CD4-positive, alpha-beta T cell treated with Interleukin-4 for 1 hour (primary cell): ENCODE data around the gene SLC25A10.
"Not testable (repeated sequence)": the region's sequence is repeated elsewhere in the genome, so short reads cannot be mapped to it uniquely, and the experiment has no call there.

Experiments used
- DNase-seq, 2 donors: peaks; one replicate each; pipeline ENCODE4 v3.0.0-alpha.2; 2020 to 2022

Gene SLC25A10

DNA sequence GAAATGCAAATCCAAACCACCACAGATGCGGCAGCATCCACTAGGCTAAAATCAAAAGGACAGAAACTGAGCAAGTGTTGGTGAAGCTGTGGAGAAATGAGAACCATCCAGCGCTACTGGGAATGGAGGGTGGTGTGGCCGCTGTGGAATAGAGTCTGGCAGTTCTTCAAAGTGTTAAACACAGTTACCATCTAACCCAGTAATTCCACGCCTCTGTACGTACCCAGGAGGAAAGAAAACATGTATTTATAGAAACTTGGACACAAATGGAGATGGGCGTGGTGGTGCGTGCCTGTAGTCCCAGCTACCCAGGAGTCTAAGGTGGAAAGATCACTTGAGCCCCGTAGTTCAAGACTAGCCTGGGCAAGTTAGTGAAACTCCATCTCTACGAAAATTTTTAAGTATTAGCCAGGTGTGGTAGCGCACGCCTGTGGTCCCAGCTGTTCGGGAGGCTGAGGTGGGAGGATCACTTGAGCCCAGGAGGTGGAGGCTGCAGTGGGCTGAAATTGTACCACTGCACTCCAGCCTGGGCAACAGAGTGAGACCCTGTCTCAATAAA is 11.6 kb downstream of the SLC25A10 start:
- no peak for DNase-seq

GRCh38 chr17:81725439-81725838 is 13.4 kb downstream of the SLC25A10 start:
- no peak for DNase-seq

DNA sequence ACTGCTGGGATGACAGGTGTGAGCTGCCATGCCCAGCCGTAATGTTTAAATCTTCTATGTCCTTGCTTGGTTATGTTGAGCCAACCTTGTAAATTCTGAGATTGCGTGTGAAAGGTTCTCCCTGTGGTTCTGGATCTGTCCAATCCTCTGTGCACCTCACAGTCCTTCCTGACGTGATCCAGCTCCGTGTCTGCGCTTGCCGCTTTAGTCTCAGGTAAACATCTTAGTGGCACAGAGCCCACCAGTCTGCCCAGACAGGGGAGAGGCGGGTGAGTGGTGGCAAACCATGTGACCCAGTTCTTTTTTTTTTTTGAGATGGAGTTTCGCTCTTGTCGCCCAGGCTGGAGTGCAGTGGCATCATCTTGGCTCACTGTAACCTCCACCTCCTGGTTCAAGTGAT is 13.9 kb downstream of the SLC25A10 start:
- DNase-seq, result no peak

- DNase-seq, result no peak
These were observed 15.4 kb downstream of the SLC25A10 start for GRCh38 chr17:81727324-81728031.

DNA sequence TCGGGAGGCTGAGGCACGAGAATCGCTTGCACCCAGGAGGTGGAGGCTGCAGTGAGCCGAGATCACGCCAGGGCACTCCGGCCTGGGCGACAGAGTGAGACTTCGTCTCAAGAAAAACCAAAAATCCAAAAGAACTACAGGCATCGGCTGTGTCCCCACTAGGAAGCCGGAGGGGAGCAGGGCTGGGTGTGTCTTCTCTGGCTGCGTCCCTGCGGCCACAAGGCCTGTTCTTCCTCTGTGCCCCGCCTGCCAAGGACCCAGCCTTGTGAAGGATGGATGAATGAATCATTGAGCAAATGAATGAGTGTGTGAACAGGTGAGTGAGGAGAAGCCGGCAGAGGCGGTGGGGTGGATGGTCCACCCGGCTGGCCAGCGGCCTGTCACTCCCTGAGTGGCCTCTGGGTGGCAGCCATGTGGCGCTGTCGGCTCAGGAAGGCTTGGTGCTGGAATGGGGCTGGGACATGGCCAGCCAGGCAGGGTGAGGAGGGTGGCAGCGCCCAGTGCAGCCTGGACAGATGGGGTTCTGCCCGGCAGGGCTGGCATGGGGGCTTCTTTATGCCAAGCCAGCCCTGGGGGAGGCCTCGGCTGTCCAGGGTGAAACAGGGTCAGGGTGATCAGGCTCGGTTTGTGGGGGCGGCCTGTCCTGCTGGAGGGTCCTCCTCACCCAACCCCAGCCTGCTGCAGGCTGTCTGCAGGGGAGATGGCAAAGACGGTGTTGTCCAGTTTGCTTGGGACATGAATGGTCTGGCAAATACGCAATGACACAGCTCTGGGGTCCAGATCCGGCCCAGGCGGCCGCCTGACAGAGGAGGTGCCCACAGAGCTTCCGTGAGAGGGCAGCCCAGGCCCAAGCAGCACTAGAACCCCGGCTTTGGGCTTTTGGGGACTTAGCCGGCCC is 21.7 kb downstream of the SLC25A10 start:
- DNase-seq, result peak; percentile 65 to 69

GRCh38 chr17:81734405-81735263 is 22.6 kb downstream of the SLC25A10 start:
- no peak for DNase-seq

- peak in 1 of 2 donors; percentile 64 for DNase-seq
These were observed 23.4 kb downstream of the SLC25A10 start for GRCh38 chr17:81735264-81736102.

DNA sequence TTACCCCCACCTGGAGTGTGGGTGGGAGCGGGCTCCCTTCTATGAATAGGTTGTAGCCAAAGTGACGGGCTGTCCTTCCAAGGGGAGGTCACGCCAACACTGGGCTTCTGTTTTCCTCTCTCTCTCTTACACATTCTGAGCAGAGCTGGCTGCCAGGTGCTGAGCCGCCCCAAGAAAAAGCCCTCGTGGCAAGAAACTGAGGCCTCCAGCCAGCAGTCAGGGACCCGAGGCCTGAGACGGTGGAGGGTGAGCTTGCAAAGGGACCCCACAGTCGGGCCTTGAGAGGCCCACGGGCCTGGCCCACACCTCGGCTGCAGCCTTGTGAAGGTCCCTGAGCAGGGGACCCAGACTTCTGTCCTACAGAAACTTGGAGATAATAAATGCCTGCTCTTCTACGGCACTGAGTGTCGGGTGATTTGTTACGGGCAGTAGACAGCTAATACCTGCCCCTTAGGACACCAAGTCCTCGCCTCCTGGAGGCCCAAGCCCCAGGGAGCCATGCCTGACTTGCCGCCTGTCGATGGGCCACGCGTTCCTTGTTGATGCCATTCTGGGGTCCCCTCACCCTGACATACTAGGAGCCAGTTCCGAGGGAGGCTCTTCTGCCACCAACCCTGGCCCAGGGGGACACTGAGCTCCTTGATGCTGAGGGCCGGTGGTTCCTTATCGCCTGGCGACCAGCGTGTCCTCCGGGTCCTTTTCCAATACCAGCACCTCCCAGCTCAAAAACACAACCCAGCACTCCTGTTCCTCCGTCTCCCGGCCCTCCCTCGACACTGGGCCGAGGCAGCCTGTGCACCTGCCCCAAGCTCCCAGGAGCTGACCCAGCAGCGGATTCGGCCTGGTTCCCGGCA is 26.1 kb downstream of the SLC25A10 start:
- no peak for DNase-seq

DNA sequence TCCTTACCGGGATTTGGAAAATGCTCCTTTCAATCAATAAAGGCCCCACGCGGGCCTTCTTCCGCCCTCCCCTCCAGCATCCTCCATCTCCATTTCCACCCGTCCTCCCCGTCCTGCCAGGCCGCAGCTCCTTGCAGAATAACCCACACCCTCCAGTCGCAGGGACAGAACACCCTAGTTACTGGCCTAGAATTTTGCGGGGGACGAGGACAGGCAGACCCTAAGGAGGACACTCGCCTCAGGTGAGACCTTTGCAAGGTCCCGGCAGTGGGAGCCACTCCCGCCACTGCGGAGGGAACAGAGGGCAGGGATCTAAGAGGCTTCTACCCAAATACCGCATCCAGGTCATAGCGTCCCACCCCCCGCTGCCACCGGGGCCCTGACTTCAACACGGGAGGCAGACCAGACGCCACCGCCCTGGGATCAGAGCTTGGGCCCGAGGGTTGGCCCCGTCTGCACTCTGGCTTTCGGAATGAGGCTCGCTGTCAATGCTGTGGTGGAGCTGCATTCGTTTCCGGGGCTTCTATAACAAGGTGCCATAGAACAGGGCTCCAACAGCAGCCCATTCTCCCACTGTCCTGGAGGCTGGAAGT is 26.8 kb downstream of the SLC25A10 start:
- DNase-seq, result no peak

DNA sequence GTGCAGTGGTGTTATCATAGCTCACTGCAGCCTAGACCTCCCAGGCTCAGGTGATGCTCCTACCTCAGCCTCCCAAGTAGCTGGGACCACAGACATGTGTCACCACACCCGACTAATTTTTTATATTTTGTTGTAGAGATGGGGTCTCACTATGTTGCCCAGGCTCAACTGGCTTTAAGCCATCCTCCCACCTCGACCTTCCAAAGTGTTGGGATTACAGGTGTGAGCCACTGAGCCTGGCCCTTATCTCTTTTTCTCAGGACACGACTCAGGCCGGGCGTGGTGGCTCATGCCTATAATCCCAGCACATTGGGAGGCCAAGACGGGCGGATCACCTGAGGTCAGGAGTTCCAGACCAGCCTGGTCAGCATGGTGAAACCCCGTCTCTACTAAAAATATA is 27.5 kb downstream of the SLC25A10 start:
- not testable (repeated sequence) for DNase-seq

DNA sequence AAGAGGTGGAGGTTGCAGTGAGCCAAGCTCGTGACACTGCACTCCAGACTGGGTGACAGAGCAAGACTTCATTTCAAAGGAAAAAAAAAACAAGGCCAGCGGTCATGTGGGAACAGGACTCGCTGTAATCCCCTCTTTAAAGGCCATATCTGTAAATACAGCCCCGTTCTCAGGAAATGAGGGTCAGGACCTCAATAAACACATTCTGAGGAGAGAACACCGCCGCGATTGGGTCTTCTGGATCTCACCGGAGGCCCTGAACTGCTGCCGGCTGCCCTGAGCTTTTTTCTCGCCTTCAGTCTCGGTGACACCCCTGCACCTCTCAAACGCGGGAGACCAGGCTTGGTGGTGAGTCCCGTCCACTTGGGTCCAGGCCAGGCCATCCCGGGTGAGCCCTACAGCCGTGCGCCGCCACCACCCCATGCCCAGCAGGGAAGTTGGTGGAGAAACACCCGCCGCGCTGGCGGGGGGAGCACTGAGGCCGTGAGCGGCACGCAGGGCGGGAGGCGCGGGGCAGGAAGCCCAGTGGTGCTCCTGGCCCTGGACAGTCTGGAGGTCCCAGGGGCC is 28.4 kb downstream of the SLC25A10 start:
- DNase-seq, result no peak

DNA sequence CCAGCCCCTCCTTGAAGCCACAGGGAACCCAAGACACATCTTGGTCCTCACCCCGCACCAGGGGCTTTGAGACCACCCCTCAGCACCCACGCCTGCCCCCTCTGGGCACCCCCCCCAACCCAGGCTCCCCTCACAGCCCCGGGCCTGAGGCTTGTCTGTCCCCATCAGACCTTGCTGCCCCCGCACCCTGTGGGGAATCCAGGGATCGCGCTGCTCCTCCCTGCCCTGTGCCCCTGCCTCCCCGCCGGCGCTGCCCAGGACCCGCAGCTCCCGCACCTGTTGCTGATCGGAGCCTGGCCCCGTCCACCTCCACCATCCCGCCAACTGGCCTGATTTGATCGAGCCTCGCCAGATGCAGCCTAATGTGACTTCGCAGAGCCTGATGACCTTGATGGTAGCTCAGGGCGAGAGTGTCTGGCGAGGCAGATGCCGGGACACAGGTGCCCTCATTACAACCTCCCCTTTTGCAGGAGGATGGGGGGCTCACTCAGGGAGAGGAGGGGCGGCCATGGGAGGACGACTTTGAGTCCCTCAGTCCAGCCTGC is 29.0 kb downstream of the SLC25A10 start:
- DNase-seq, result no peak

DNA sequence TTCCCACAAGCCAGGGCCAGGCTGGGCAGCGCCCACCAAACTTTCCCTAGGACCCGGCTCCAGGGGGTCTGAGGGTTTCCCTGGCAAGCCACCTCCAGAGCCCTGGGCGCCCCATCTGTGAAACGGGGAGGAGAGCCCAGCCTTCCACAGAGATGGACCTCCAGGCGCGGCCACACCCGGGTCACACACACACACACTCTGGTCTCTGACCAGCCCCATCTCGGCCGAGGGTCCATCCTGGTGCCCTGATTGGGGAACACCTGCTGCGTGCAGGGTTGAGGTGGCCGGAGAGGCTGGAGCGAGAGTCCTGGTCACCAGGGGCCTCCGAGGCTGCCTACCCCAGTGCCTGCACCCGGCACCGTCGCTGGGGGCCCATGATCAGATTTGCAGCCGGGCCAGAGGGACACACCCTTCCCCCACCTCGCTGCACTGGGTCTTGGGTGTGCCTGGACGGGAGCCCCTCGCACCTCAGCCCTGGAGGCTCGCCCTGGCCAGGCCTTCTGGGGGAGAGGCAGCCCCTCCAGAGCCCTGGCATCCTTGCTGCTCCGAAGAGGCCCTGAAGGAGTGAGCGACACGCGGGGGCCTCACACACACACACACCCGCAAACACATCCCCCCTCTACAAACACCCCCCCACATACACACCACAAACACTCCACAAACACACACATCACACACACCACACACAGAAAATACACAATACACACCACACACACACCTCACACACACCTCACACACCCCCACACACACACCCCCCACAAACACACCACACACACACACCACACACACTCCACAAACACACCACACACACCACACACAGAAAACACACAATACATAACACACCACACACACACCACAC is 29.7 kb downstream of the SLC25A10 start:
- DNase-seq, result no peak
